HG03439 (cell line): ENCODE data around the gene ITGB5.

Source experiments
- ATAC-seq: cut with Tn5 transposase; IDR thresholded peaks from one replicate; pipeline ENCODE4 v1.9.1; 2021; ENCODE audit warnings: mild to moderate bottlenecking, moderate library complexity; ENCODE audit not compliant: unreplicated experiment

ITGB5 gene, protein sequence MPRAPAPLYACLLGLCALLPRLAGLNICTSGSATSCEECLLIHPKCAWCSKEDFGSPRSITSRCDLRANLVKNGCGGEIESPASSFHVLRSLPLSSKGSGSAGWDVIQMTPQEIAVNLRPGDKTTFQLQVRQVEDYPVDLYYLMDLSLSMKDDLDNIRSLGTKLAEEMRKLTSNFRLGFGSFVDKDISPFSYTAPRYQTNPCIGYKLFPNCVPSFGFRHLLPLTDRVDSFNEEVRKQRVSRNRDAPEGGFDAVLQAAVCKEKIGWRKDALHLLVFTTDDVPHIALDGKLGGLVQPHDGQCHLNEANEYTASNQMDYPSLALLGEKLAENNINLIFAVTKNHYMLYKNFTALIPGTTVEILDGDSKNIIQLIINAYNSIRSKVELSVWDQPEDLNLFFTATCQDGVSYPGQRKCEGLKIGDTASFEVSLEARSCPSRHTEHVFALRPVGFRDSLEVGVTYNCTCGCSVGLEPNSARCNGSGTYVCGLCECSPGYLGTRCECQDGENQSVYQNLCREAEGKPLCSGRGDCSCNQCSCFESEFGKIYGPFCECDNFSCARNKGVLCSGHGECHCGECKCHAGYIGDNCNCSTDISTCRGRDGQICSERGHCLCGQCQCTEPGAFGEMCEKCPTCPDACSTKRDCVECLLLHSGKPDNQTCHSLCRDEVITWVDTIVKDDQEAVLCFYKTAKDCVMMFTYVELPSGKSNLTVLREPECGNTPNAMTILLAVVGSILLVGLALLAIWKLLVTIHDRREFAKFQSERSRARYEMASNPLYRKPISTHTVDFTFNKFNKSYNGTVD

DNA sequence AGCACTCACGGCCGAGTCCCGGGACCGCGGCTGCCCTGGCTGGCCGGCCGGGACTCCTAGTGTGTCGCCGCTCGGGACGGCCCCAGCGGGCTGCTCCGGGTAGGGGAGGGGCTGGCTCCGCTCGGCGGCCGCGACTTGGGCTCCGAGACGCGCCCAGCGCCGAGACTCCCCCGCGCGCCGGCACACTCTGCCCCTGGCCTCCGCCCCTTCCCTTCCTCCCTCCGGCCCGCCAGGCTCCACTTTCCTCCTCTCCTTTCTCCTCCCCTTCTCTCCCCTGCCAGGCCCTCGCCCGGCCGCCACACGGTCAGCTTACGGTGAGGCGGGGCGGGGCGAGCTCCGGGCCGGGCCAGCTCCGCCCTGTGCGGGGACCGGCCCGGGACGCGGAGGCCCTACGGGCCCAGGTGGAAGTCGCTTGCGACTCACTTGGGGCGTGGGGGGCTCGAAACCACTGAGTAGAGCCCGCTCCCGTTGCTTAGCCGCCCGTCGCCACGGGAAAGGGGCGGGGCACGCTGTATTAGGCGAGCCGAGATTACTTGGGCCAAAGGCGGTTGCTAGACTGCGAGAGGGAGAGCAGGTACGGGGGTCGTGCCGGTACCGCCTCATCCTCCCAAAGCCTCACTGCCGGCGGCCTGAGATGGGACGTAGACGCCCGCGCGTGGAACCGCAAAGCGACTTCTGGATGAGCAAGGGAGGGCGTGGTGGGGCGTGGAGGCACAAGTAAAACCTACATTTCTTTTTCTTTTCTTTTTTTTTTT is at the start of gene ITGB5:
Gene ITGB5, minus strand, starts transcription at position 189 of the 755 bp plus-strand sequence. CDS start 365 bp downstream, outside the sequence.
- ATAC-seq: peak; percentile 55

DNA sequence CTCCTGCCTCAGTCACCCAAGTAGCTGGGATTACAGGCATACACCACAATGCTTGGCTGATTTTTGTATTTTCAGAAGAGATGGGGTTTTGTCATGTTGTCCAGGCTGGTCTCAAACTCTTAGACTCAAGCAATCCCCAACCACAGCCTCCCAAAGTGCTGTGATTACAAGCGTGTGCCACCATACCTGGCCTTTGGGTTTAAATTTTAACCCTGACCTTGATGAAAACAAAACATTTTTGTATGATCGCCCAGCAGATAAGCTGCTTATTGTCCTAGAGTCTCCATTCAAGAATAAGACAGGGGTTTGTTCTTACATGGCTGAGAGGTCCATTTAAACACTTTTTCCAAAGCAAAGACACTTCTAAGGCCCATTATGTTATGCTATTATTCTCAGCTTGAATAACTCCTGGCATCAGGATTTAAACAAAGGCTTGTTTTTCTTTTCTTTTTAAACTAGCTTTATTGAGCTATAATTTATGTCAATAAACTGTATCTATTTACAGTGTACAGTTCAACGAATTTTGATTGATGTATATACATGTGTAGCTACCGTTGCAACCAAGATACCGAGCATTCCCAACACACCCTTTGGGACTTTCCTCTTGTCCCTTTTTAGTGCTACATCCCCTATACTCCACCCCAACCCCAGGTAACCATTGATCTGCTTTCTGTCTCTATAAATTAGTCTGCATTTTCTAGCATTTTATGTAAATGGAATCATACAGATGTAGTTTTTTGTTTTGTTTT is 48.8 kb upstream of the ITGB5 start:
- ATAC-seq: no peak

DNA sequence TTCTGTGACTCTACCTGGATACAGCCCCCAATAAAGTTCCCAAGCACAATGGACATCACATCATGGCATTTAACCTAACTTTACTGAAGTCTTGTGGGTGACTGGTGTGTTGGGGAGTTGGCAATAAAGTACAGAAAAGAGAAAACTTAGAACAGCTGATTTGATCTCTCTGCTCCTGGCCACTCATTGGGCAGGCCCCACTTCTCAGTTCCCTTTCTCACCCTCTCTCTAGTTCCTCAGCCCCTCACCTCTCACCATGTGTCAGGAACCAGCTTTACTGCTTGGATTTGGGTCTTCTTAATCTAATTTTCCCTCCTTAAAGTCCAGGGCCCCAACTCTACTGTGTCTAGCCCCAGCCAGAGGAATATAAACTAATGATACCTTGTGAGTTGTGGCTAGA is 48.1 kb upstream of the ITGB5 start:
- no peak for ATAC-seq

DNA sequence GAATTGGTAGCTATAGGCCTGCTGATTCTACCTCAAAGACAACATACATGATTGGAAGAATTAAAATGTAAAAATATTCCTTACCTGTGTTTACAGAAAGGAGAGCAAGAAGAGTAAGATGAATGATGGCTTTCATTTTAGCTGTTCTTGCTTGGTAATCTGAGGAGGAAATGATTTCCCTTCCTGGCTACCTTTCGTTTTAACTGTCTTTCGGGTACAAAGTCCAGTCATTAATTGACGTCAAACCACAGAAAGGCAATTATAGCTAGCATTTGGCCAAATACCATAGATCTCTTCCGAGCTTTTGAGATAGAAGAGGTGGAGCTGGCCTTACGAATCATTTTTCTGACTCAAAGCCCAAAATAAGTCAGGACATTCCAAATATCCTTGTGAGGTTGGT is 47.4 kb upstream of the ITGB5 start, which contains the start of gene MUC13:
Gene MUC13, minus strand, starts transcription at position 175 of the 400 bp plus-strand sequence. Its CDS starts 39 bp downstream, at position 136.
- no peak for ATAC-seq

DNA sequence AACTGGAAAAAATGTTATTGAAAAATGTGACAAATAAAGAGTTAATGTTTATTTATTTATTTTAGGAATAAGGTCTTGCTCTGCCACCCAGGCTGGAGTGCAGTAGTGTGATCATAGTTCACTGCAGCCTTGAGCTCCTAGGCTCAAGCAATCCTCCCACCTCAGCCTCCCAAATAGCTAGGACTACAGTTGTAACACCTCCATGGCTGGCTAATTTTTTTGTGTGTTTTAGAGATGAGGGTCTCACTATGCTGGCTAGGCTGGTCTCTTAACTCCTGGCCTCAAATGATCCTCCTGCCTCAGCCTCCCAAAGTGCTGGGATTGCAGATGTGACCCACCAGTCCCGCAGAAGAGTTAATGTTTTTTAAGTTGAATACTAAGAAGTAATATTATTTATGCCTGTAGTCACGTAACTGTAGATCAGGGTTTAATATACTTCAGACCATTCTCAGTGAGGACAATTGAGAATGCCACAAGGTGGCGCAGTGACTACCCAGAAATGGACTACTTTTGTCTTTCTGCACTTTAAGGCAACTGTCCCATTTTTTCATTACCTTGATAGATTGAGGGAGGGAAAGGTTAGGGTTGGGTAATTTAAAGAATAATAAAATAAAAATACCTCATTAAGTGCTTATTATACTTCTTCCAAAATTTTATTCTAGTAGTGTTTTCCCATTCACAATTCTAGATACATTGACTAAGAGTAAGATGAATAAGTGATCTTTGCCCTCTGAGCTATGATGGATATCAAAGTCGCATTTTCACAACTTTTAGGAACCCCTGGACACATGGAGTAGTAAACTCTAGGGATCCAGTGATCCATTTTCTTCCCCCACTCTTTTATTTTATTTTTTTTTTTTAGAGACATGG is 41.4 kb upstream of the ITGB5 start:
- no peak for ATAC-seq

DNA sequence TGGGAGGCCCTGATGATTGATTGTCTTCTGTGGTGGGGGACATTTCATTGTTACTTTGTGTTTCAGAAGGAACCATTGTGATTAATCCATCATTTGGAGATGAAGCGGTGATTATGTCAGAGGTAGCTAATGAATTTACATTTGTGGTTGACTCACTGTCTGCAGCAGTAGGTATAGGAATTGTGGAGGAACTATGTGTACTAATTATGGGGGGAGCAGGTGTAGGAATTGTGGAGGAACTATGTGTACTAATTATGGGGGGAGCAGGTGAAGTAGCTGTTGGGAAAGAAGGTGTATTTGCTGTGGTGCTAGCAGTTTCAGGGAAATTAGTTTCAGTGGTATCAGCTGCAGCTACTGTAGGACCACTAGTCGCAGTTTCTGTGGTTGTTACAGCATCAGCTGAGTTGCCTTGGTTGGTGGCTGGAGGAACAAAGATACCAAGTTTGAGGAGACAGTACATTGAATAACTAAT is 40.4 kb upstream of the ITGB5 start:
- ATAC-seq: no peak

DNA sequence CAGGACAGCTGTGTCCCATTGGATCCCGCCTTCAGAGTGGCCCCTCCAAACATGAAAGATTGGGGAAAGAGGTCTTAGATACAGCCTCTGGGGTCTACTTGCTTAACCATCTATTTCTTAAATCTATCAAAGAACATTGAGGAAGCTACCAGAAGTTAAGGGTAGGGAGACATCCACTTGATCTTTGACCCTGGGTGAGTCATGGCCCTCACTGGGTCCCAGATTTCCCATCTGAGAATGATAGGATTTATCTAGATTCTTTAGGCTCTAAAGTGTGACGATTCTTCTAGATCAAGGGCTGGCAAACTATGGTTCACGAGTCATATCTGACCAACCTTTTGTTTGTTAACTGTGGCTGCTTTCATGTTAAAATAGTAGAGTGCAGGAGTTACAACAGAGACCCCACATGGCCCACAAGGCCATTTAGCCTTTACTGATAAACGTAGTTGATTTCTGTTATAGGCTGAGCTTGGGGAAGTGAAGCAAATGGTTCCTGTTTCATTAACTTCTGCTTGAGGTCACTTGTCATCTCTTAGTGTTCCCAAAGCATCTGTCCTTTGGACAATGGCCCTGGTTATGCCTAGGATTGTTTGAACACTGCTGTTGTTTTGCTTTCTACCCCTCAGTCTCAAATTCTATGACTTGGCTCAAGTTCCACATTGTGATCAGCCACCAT is 39.4 kb upstream of the ITGB5 start:
- no peak for ATAC-seq

DNA sequence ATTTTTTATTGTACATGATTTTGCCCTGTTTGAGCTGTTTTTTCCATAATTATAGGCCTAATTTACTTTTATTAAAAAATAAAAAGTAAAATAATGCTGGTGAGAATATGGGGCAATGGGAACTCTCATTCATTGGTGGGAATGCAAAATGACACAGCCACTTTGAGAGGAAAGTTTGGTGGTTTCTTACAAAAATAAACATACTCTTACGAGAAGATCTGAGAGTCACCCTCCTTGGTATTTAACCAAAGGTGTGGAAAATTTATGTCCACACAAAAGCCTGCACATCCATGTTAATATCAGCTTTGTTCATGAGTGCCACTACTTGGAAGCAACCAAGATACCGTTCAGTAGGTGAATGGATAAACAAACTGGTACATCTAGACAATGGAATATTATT is 37.6 kb upstream of the ITGB5 start:
- no peak for ATAC-seq

DNA sequence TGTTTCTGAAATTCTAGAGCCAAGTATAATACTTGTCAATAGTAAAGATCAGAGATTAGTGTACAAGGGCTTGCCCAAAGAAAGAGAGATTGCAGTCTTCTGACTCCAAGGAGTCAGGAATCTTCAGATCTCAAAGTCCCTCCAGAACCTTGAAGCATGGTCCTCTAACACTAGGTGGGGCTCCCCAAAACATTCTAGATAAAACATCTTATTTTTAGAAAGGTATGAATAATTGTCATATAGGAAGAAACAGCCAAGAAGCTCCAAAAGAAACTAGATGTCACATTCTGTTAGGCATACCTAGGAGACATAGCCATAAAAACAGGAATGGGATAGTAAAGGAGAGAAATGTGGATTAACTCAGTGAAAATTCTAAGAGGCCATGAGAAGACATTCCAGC is 36.7 kb upstream of the ITGB5 start:
- ATAC-seq: no peak

DNA sequence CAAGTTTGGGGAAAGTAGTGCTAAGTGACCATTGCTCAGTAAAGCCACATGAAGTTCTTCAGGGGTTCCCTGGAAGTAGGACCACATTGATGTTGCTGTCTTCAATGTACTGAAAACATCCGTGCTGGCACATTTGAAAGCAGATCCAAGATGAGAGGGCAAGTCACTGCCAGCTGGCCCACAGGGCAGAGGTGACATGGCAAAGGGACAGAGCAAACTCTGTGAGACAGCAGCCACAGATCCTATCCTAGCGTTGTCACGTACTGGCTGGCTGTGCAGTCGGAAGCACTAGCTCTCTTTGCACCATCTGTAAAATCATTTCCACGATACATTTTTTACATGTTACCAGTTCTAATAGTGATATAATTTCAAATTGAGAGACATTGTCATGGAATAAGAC is 33.6 kb upstream of the ITGB5 start:
- ATAC-seq: no peak

DNA sequence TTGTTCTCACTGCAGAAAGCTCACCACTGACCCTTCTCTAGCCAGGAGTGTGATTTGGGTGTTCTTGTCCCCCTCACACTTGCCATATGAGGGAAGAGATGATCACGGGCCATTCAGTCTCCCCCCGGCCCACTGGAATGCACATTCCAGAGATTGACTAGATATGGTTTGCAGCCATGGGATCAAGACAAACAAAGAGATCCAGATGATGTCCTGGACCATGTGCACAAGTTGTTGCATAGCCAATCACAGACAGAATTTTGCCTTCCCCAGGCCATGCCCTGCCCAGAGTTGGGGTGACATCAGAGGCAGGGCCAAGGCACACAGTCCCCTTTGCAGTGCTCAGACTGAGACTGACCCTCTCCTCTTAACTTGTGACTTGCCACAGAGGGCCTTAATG is 32.6 kb upstream of the ITGB5 start:
- no peak for ATAC-seq

DNA sequence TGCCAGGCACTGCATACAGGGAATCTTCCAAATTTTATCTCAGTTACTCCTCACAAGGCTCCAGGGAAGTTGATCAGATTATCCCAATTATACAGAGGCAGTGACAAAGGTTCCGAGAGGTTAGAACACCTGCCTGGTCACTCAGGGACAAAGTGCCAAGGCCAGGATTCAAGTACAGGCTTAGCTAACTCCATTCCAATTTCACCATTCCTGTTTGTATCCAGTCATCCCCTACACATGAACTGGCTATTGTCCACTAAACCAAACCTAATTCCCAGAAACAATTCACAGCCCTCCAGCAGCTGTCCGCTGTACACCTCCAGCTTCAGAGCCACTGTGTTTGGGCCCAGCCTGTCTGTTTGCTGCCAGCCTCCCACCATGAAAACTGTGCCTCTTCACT is 31.4 kb upstream of the ITGB5 start:
- no peak for ATAC-seq

DNA sequence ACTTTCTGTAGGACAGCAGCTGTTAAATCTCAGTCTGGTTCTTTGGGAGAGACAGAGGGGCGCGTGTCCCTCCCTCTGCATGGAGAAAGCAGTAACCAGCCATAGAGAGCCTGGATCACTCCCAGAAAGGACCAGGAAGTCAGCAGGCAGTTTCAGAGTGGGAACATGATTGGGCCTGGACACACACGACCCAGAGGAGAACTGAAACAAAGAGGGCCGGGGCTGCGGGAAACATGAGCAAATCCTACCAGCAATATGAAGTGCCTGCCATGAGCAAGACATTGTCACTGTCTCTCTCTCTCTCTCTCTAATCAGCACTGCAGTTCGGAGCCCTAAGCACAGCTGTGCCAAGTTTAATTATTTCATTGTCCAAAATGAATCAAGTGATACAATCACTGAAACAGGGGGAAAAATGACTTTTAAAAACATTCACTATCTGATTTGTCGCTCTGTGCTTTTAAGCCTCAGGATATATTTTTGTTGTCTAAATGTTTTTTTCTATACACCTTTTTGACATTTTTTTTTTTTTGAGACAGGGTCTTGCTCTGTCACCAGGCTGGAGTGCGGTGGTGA is 29.8 kb upstream of the ITGB5 start:
- no peak for ATAC-seq

DNA sequence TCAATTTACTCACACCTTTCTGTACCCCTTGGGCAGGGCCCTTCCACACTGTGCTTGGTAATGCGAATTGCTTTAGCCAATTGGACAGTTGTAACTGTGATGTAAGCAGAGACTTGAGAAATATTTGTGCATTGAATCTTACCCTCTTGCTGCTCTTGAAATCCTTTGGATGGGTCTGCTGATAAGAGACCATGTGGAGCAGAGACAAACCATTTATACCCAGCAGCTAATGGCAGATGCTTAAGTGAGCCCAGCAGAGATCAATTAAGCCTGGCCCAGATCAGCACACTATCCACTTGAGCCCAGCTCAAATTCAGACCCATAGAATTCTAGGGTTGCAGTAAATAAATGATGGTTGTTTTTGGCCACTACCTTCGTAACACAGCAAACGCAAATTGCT is 28.1 kb upstream of the ITGB5 start:
- no peak for ATAC-seq

DNA sequence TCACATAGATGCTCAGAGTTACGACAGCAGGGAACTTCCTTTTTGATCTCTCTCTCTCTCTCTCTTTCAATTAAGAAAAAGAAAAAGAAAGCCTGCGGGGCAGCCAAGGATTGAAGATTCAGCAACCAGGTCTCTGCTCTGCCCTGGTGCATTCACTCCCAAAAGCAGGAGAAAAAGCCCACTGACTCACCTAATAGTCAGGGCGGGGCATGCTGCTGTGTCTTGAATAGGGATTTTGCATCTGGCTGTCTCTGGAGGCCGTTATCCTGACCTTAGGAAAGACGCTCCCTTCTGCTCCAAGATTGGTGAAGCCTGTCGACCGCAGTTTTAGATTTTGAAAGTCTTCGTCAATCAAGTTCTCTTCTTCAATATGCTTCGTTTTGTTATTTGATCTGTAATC is 20.8 kb upstream of the ITGB5 start:
- no peak for ATAC-seq

DNA sequence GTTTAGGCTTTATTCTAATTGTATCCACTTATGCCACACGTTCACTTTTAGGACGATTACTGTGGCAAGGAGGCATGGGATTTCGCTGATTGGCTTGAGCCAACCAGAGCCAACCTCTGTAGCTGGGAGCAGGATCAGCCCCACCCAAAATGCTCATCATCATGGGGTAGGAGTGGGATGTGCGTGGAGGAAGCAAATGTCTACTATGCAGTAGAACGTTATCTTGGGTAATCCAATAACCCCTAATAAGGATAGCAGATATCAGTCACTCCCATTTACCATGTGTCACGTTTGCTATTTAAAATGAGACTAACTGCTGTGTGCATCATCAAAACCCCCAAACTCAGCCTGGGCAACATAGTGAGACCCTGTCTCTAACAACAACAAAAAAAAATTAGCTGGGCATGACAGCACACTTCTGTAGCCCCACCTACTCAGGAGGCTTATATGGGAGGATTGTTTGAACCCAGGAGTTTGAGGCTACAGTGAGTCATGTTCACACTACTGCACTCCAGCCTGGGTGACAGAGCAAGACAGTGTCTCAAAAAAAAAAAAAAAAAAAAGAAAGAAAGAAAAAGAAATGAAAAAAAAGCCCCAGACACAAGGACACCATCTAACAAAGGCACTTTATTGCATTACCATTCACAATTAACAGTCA is 17.8 kb upstream of the ITGB5 start:
- no peak for ATAC-seq

DNA sequence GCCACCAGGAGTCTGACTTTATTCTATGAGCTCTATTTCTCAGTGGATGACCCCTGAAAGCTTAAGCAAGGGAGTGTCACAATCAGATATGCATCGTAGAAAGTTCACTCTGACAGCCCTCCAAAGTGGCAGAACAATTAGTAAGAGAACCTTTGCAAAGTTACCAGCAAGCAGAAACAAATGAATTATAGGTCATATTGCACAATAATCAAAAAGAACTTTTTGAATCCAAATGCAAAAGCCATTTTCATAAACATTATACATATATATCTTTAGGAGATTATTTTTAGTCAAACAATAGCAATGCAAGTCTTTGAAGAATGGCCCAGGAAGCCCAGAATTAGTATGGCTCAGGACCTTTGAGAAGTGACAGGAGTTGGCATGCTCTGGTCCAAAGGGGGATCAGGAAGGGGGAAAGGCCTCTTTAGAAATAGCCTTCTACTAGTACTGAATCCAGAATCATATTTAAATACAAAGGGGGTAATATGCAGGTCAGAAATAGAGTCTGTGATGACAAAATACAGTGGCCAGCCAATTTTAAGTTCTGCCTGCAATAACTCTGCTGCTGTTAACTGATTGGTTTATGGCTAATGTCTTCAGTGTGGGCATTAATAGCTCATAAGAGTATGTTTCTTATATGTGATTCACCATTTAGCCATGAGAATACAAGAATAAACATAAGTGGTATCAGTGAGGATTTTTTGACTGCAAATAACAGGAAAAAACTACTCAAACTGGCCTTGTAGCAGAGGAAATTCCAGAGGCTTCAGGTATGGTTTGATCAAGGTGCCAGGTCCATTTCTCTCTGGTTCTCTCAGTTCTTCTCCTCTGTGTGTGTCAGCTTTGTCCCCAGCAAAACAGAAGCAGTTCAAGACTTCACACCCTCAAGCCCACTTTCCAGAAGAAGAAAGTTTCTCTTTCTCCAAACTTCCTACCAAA is 17.0 kb upstream of the ITGB5 start:
- no peak for ATAC-seq
